Measurements from ENCODE around the gene BPIFB2. TPM values are rescaled to one million over a fixed set of nuclear protein-coding genes. Genes with fewer than 3 reads are reported as not detected.

Gene BPIFB2
- polyA plus RNA-seq, 2 donors, result 0.08 to 0.85 TPM

DNA sequence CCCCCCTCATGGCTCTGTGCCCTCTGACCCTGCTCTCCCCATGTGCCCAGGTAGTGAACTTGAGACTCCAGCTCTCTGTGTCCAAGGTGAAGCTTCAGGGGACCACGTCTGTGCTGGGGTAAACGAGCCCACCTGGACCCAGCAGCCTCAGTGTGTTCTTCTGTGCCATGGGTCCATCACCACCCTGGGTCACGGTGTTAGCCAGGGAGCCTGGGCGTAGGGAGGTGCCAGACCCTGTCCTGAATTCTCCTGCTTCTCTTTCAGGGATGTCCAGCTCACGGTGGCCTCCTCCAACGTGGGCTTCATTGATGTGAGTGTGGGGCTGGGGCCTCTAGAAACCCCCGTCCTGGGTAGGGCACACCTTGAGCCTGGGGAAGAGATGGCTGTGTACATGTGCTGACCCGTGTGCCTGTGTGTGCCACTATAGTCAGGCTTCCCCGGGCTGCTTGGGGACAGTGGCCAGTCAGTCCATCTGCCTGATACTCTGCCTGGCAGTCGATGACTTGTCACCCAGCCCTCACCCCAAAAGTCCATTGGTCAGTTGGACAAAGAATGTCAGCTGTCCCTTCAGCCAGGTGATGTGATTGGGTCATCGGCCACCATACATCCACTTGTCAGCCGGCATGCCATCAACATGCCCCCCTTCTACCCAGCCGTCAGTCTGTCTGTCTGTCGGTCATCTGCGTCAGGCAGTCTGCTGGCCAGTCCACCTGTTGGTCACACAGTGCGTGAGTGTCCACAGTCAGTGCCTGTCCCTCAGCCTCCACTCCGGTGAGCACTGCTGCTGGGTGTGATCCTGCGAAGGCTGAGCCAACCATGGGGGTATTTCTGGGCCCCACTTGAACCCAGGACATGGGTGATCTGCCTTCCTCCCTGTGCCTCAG is 13.0 kb downstream of the BPIFB2 start:
- no peak overlapping the region for H3K27ac ChIP-seq (ENCODE audit: low read depth in 2 of 2, low read length in 1 of 2)
- H3K36me3 ChIP-seq (ENCODE audit: control insufficient read depth in 2 of 2, insufficient read depth in 2 of 2, low read length in 1 of 2), result no peaks in the 10 kb centered on the region
- H3K27me3 ChIP-seq (ENCODE audit: control insufficient read depth in 1 of 2, insufficient read depth in 2 of 2, low read length in 2 of 2), result no peaks in the 10 kb centered on the region
- H3K4me1 ChIP-seq (ENCODE audit: control insufficient read depth in 2 of 2, insufficient read depth in 2 of 2, low read length in 1 of 2), result no peaks in the 10 kb centered on the region
- 84 to 85% methylated on average over 18 of the region's 18 CpGs for WGBS, 2 donors
- H3K4me3 ChIP-seq (ENCODE audit: low read depth in 1 of 2, low read length in 2 of 2), result no peak overlapping the region
- H3K9me3 ChIP-seq (ENCODE audit: control insufficient read depth in 2 of 2, insufficient read depth in 1 of 2, low read depth in 1 of 2, low read length in 1 of 2), result no peaks in the 10 kb centered on the region

- H3K27me3 ChIP-seq (ENCODE audit: control insufficient read depth in 1 of 2, insufficient read depth in 2 of 2, low read length in 2 of 2), result no peaks in the 10 kb centered on the region
- H3K36me3 ChIP-seq (ENCODE audit: control insufficient read depth in 2 of 2, insufficient read depth in 2 of 2, low read length in 1 of 2), result no peaks in the 10 kb centered on the region
- 65 to 72% methylated on average over 3 of the region's 3 CpGs for WGBS, 2 donors
- no peak overlapping the region for H3K27ac ChIP-seq (ENCODE audit: low read depth in 2 of 2, low read length in 1 of 2)
- H3K4me3 ChIP-seq (ENCODE audit: low read depth in 1 of 2, low read length in 2 of 2), result no peak overlapping the region
- no peaks in the 10 kb centered on the region for H3K4me1 ChIP-seq (ENCODE audit: control insufficient read depth in 2 of 2, insufficient read depth in 2 of 2, low read length in 1 of 2)
- no peaks in the 10 kb centered on the region for H3K9me3 ChIP-seq (ENCODE audit: control insufficient read depth in 2 of 2, insufficient read depth in 1 of 2, low read depth in 1 of 2, low read length in 1 of 2)
Measured at GRCh38 chr20:33021879-33022278, 14.4 kb downstream of the BPIFB2 start.

DNA sequence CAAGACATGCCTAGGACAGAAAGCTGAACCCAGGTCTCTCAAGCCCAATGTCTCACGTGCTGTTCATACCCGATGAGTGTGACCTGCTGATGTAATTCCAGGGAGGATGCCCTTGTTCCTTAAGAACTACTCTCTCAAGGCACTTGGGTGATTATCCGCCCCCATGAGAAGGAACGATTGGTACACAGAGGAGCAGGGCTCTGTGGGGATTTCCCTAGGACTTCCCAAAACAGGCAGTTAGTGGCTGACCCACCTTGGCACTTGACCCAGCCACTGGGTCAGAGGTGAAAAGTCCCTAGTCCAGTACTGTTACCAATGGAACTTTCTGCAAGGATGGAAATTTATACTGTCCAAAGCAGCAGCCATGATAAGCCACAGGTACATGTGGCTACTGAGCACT is 14.8 kb downstream of the BPIFB2 start:
- WGBS, 2 donors, result 59 to 63% methylated on average over 4 of the region's 4 CpGs
- Histone ChIP-seq H3K36me3 (ENCODE audit: control insufficient read depth in 2 of 2, insufficient read depth in 2 of 2, low read length in 1 of 2) (no peaks in the 10 kb centered on the region), H3K9me3 (ENCODE audit: control insufficient read depth in 2 of 2, insufficient read depth in 1 of 2, low read depth in 1 of 2, low read length in 1 of 2) (no peaks in the 10 kb centered on the region), H3K27me3 (ENCODE audit: control insufficient read depth in 1 of 2, insufficient read depth in 2 of 2, low read length in 2 of 2) (no peaks in the 10 kb centered on the region), H3K27ac (ENCODE audit: low read depth in 2 of 2, low read length in 1 of 2) (no peak overlapping the region), H3K4me1 (ENCODE audit: control insufficient read depth in 2 of 2, insufficient read depth in 2 of 2, low read length in 1 of 2) (no peaks in the 10 kb centered on the region), H3K4me3 (ENCODE audit: low read depth in 1 of 2, low read length in 2 of 2) (no peak overlapping the region)

DNA sequence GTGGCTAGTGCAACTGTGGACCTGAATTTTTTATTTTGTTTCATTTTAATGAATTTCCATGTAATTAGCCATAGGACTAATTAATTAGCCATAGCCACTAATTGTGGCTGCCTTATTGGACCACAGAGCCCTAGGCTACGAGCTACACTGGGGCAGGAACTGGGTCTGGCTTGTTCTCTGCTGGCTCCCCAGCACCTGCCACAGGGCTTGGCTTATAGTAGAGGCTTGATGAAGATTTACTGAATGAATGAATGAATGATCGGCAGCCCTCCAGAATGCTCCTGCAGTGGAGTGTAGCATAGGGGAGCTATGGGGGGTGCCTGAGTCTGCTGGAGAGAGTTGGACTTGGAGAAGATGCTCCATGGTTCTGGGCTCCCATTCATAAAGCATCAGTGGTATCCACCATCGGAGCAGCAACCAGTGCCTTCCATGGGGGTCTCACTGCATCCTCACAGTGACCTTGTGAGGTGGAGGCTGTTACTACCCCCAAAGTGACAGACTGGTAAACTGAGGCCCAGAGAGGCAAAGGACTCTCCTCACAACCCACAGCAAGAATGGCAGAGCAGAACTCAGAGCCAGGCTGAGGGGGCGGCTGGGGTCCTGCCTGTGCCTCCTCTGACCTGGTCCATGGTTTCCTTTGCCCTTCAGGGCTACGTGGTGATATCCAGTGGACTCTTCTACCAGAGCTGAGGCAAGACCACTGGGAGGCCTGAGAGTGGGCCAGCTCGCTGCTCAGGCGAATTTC is 15.4 kb downstream of the BPIFB2 start:
- WGBS, 2 donors, result 61 to 72% methylated on average over 7 of the region's 7 CpGs
- Histone ChIP-seq H3K4me3 (ENCODE audit: low read depth in 1 of 2, low read length in 2 of 2) (no peak overlapping the region), H3K36me3 (ENCODE audit: control insufficient read depth in 2 of 2, insufficient read depth in 2 of 2, low read length in 1 of 2) (no peaks in the 10 kb centered on the region)

GRCh38 chr20:33023439-33024242 is 16.1 kb downstream of the BPIFB2 start:
- WGBS, 2 donors, result 70 to 73% methylated on average over 6 of the region's 6 CpGs
- no peak overlapping the region for H3K27ac ChIP-seq (ENCODE audit: low read depth in 2 of 2, low read length in 1 of 2)
- H3K9me3 ChIP-seq (ENCODE audit: control insufficient read depth in 2 of 2, insufficient read depth in 1 of 2, low read depth in 1 of 2, low read length in 1 of 2), result no peaks in the 10 kb centered on the region
- H3K27me3 ChIP-seq (ENCODE audit: control insufficient read depth in 1 of 2, insufficient read depth in 2 of 2, low read length in 2 of 2), result no peaks in the 10 kb centered on the region
- no peaks in the 10 kb centered on the region for H3K4me1 ChIP-seq (ENCODE audit: control insufficient read depth in 2 of 2, insufficient read depth in 2 of 2, low read length in 1 of 2)
- no peaks in the 10 kb centered on the region for H3K36me3 ChIP-seq (ENCODE audit: control insufficient read depth in 2 of 2, insufficient read depth in 2 of 2, low read length in 1 of 2)
- no peak overlapping the region for H3K4me3 ChIP-seq (ENCODE audit: low read depth in 1 of 2, low read length in 2 of 2)

More for the DNA sequence above, 15.4 kb downstream of the BPIFB2 start:
- Histone ChIP-seq H3K4me1 (ENCODE audit: control insufficient read depth in 2 of 2, insufficient read depth in 2 of 2, low read length in 1 of 2) (no peaks in the 10 kb centered on the region), H3K9me3 (ENCODE audit: control insufficient read depth in 2 of 2, insufficient read depth in 1 of 2, low read depth in 1 of 2, low read length in 1 of 2) (no peaks in the 10 kb centered on the region), H3K27ac (ENCODE audit: low read depth in 2 of 2, low read length in 1 of 2) (no peak overlapping the region), H3K27me3 (ENCODE audit: control insufficient read depth in 1 of 2, insufficient read depth in 2 of 2, low read length in 2 of 2) (no peaks in the 10 kb centered on the region)

DNA sequence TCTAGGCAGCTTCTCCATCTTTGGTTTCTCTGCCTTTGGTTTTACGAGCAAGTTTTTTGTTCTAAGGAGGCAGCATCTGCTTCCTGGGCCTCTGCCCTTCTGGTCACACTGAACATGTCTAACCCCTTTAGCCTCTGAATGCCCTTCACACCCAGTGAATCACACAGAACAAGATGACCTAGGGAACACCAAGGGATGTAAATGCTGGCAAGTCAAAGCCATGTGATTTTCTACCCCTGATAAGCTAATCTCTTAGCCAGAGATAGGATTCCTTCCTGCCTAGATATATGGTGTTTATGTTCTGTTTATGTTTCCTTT is 16.7 kb downstream of the BPIFB2 start:
- no peaks in the 10 kb centered on the region for H3K9me3 ChIP-seq (ENCODE audit: control insufficient read depth in 2 of 2, insufficient read depth in 1 of 2, low read depth in 1 of 2, low read length in 1 of 2)
- H3K27me3 ChIP-seq (ENCODE audit: control insufficient read depth in 1 of 2, insufficient read depth in 2 of 2, low read length in 2 of 2), result no peaks in the 10 kb centered on the region
- no peak overlapping the region for H3K4me3 ChIP-seq (ENCODE audit: low read depth in 1 of 2, low read length in 2 of 2)
- no peaks in the 10 kb centered on the region for H3K36me3 ChIP-seq (ENCODE audit: control insufficient read depth in 2 of 2, insufficient read depth in 2 of 2, low read length in 1 of 2)
- H3K4me1 ChIP-seq (ENCODE audit: control insufficient read depth in 2 of 2, insufficient read depth in 2 of 2, low read length in 1 of 2), result no peaks in the 10 kb centered on the region
- WGBS, 2 donors, result 69 to 82% methylated on average over 1 of the region's 1 CpG
- H3K27ac ChIP-seq (ENCODE audit: low read depth in 2 of 2, low read length in 1 of 2), result no peak overlapping the region

DNA sequence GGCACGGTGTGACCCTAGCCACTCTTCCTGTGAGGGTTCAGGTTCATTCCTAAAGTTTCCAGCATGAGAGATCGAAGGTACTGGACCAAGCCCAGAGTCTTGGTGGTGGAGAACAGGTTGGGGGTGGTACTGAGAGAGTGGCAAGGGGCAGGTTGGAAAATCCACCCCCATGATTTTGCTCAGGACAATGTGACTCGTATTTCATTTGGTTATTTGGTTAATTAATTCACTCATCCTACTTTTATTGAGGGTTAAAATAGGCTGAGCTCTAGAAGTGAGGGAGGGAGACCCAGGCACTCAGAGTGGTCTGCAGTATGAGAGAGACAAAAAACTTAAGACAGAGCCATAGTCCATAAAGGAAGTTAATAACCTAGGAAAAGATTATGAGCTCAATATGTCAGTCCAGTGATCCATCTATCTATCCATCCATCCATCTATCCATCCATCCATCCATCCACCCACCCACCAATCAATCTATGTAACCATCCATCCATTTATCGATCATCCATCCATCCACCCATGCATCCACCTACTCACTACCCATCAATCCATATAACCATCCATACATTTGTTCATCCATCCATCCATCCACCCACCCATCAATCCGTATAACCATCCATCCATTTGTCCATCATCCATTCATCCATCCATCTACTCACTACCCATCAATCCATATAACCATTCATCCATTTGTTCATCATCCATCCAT is 17.3 kb downstream of the BPIFB2 start:
- 63 to 65% methylated on average over 5 of the region's 5 CpGs for WGBS, 2 donors
- Histone ChIP-seq H3K4me3 (ENCODE audit: low read depth in 1 of 2, low read length in 2 of 2) (no peak overlapping the region), H3K27ac (ENCODE audit: low read depth in 2 of 2, low read length in 1 of 2) (no peak overlapping the region), H3K27me3 (ENCODE audit: control insufficient read depth in 1 of 2, insufficient read depth in 2 of 2, low read length in 2 of 2) (no peaks in the 10 kb centered on the region), H3K36me3 (ENCODE audit: control insufficient read depth in 2 of 2, insufficient read depth in 2 of 2, low read length in 1 of 2) (no peaks in the 10 kb centered on the region), H3K4me1 (ENCODE audit: control insufficient read depth in 2 of 2, insufficient read depth in 2 of 2, low read length in 1 of 2) (no peaks in the 10 kb centered on the region), H3K9me3 (ENCODE audit: control insufficient read depth in 2 of 2, insufficient read depth in 1 of 2, low read depth in 1 of 2, low read length in 1 of 2) (no peaks in the 10 kb centered on the region)

DNA sequence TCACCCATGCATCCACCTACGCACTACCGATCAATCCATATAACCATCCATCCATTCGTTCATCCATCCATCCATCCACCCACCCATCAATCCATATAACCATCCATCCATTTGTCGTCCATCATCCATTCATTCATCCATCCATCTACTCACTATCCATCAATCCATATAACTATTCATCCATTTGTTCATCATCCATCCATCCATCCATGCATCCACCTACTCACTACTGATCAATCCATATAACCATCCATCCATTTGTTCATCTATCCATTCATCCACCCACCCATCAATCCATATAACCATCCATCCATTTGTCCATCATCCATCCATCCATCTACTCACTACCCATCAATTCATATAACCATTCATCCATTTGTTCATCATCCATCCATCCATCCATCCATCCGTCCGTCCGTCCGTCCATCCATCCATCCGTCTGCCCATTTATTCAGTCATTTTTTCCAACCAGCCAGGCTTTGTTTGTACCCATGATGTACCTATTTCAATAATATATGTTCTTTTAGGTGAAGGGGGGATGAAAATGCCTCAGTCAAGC is 17.9 kb downstream of the BPIFB2 start:
- no peak overlapping the region for H3K27ac ChIP-seq (ENCODE audit: low read depth in 2 of 2, low read length in 1 of 2)
- no peaks in the 10 kb centered on the region for H3K9me3 ChIP-seq (ENCODE audit: control insufficient read depth in 2 of 2, insufficient read depth in 1 of 2, low read depth in 1 of 2, low read length in 1 of 2)
- 50 to 86% methylated on average over 9 of the region's 9 CpGs for WGBS, 2 donors
- no peak overlapping the region for H3K4me3 ChIP-seq (ENCODE audit: low read depth in 1 of 2, low read length in 2 of 2)
- no peaks in the 10 kb centered on the region for H3K27me3 ChIP-seq (ENCODE audit: control insufficient read depth in 1 of 2, insufficient read depth in 2 of 2, low read length in 2 of 2)
- H3K4me1 ChIP-seq (ENCODE audit: control insufficient read depth in 2 of 2, insufficient read depth in 2 of 2, low read length in 1 of 2), result no peaks in the 10 kb centered on the region
- H3K36me3 ChIP-seq (ENCODE audit: control insufficient read depth in 2 of 2, insufficient read depth in 2 of 2, low read length in 1 of 2), result no peaks in the 10 kb centered on the region

All from esophagus (tissue), 2 donors.